ENCODE data around the gene DPPA2. TPM values are rescaled to one million over a fixed set of nuclear protein-coding genes. Genes with fewer than 3 reads are reported as not detected.
"Not testable (repeated sequence)": the region's sequence is repeated elsewhere in the genome, so short reads cannot be mapped to it uniquely, and the experiment has no call there.

Gene DPPA2
- not detected for total RNA-seq

GRCh38 chr3:109316162-109316730 lies at the start of gene DPPA2:
Gene DPPA2, minus strand, starts transcription at chr3:109316517. Its CDS starts 1,975 bp downstream, at chr3:109314542.
- DNase-seq (no peak), ATAC-seq (no peak)
- no peak within 1 kb of the TSS for H3K27ac ChIP-seq
- WGBS, 2 donors = 77 to 80% methylated on average over 6 to 19 of the region's 21 CpGs
- intact Hi-C loops (cut with DNase I) = no loop called here
- no peaks in the 10 kb centered on the region for H3K27me3 ChIP-seq
- H3K36me3 ChIP-seq (replicated peaks in 1 of 2; ENCODE audit: insufficient read depth in 1 of 2, low read depth in 2 of 2) = no peaks in the 10 kb centered on the region
- H3K4me3 ChIP-seq = no peak within 1 kb of the TSS
- H3K4me1 ChIP-seq = no peaks in the 10 kb centered on the region
- no peaks in the 10 kb centered on the region for H3K9me3 ChIP-seq
- TF ChIP-seq CTCF (IDR thresholded peaks at IDR 0.05) (no peak), POLR2A (IDR thresholded peaks at IDR 0.05) (no peak)

GRCh38 chr3:109364088-109364487 lies 47.8 kb upstream of the DPPA2 start:
- TF ChIP-seq POLR2A (IDR thresholded peaks at IDR 0.05) (no peak), CTCF (IDR thresholded peaks at IDR 0.05) (no peak)
- H3K4me3 ChIP-seq = no peak overlapping the region
- H3K27me3 ChIP-seq = no peaks in the 10 kb centered on the region
- WGBS, 2 donors = 72% methylated on average over 6 of the region's 6 CpGs
- H3K36me3 ChIP-seq (replicated peaks in 1 of 2; ENCODE audit: insufficient read depth in 1 of 2, low read depth in 2 of 2) = no peaks in the 10 kb centered on the region
- DNase-seq (no peak), ATAC-seq (no peak)
- no peaks in the 10 kb centered on the region for H3K9me3 ChIP-seq
- H3K27ac ChIP-seq = no peak overlapping the region
- intact Hi-C loops (cut with DNase I) = no loop called here
- no peaks in the 10 kb centered on the region for H3K4me1 ChIP-seq

- Histone ChIP-seq H3K36me3 (replicated peaks in 1 of 2; ENCODE audit: insufficient read depth in 1 of 2, low read depth in 2 of 2) (no peaks in the 10 kb centered on the region), H3K4me3 (no peak overlapping the region), H3K9me3 (no peaks in the 10 kb centered on the region), H3K27me3 (no peaks in the 10 kb centered on the region), H3K4me1 (no peaks in the 10 kb centered on the region), H3K27ac (no peak overlapping the region)
- intact Hi-C loops (cut with DNase I) = no loop called here
- DNase-seq (no peak), ATAC-seq (no peak)
- TF ChIP-seq POLR2A (IDR thresholded peaks at IDR 0.05) (no peak), CTCF (IDR thresholded peaks at IDR 0.05) (no peak)
Measured at GRCh38 chr3:109363634-109364033, 47.3 kb upstream of the DPPA2 start.

GRCh38 chr3:109362823-109363222 lies 46.5 kb upstream of the DPPA2 start:
- 40 to 48% methylated on average over 4 of the region's 4 CpGs for whole genome bisulfite sequencing, 2 donors
- no peak for DNase-seq
- Histone ChIP-seq H3K36me3 (replicated peaks in 1 of 2; ENCODE audit: insufficient read depth in 1 of 2, low read depth in 2 of 2) (no peaks in the 10 kb centered on the region), H3K27ac (no peak overlapping the region), H3K9me3 (no peaks in the 10 kb centered on the region), H3K4me1 (no peaks in the 10 kb centered on the region), H3K27me3 (no peaks in the 10 kb centered on the region), H3K4me3 (no peak overlapping the region)
- intact Hi-C loops (cut with DNase I) = no loop called here
- ATAC-seq = peak; percentile 9
- TF ChIP-seq POLR2A (IDR thresholded peaks at IDR 0.05) = no peak
- no peak for TF ChIP-seq CTCF (IDR thresholded peaks at IDR 0.05)

- H3K9me3 ChIP-seq; H3K4me1 ChIP-seq; H3K27ac ChIP-seq; ATAC-seq; DNase-seq; H3K27me3 ChIP-seq; intact Hi-C loops (cut with DNase I); H3K4me3 ChIP-seq; H3K36me3 ChIP-seq (replicated peaks in 1 of 2; ENCODE audit: insufficient read depth in 1 of 2, low read depth in 2 of 2): not testable (repeated sequence)
- 63 to 68% methylated on average over 2 of the region's 2 CpGs for WGBS, 2 donors
Measured at GRCh38 chr3:109358809-109359208, 42.5 kb upstream of the DPPA2 start.

Data from body of pancreas (tissue), 4 donors.